ENCODE results near the gene CELF2. TPM values are rescaled to one million over a fixed set of nuclear protein-coding genes. Genes with fewer than 3 reads are reported as not detected.
A peak's percentile ranks its signal among the peaks of the same experiment; 100 is the strongest.

CELF2 gene
- total RNA-seq, 4 donors from 2014 or later, result 27.0 to 44.1 (median 31.3) TPM

- H3K27me3 ChIP-seq, result no peaks in the 10 kb centered on the region
- peaks cover 0 to 52% (median 33%) of the 10 kb centered on the region in 4 donors for H3K4me1 ChIP-seq
- 43 to 53% methylated on average over 3 of the region's 3 CpGs for WGBS, 2 donors (ENCODE audit: low coverage in 1 of 2)
- no peaks in the 10 kb centered on the region for H3K36me3 ChIP-seq
- in situ Hi-C loops (cut with MboI; ENCODE audit: low pct_ligation_motif_present in 1 of 4, low pct_unique_long_range_greater_than_20kb in 1 of 4, low sequenced_read_pairs in 3 of 4), result no loop called here
- no peaks in the 10 kb centered on the region for H3K9me3 ChIP-seq
- H3K27ac ChIP-seq, result peak overlapping the region; percentile 1 to 56 (median 35)
- intact Hi-C loops (cut with DNase I; ENCODE audit: low total_unique reads), result no loop called here
- no peak overlapping the region for H3K4me3 ChIP-seq
- no peak for DNase-seq
- TF ChIP-seq POLR2AphosphoS5 (IDR thresholded peaks at IDR 0.05), result no peak
- TF ChIP-seq POLR2A (IDR thresholded peaks at IDR 0.05), result no peak
- TF ChIP-seq, protein P1, sequence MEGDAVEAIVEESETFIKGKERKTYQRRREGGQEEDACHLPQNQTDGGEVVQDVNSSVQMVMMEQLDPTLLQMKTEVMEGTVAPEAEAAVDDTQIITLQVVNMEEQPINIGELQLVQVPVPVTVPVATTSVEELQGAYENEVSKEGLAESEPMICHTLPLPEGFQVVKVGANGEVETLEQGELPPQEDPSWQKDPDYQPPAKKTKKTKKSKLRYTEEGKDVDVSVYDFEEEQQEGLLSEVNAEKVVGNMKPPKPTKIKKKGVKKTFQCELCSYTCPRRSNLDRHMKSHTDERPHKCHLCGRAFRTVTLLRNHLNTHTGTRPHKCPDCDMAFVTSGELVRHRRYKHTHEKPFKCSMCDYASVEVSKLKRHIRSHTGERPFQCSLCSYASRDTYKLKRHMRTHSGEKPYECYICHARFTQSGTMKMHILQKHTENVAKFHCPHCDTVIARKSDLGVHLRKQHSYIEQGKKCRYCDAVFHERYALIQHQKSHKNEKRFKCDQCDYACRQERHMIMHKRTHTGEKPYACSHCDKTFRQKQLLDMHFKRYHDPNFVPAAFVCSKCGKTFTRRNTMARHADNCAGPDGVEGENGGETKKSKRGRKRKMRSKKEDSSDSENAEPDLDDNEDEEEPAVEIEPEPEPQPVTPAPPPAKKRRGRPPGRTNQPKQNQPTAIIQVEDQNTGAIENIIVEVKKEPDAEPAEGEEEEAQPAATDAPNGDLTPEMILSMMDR (IDR thresholded peaks at IDR 0.05), result no peak
- no peak for TF ChIP-seq EP300 (IDR thresholded peaks at IDR 0.05; ENCODE audit: low read depth)
Observed at GRCh38 chr10:11150231-11150731, 132.6 kb downstream of the CELF2 start.

DNA sequence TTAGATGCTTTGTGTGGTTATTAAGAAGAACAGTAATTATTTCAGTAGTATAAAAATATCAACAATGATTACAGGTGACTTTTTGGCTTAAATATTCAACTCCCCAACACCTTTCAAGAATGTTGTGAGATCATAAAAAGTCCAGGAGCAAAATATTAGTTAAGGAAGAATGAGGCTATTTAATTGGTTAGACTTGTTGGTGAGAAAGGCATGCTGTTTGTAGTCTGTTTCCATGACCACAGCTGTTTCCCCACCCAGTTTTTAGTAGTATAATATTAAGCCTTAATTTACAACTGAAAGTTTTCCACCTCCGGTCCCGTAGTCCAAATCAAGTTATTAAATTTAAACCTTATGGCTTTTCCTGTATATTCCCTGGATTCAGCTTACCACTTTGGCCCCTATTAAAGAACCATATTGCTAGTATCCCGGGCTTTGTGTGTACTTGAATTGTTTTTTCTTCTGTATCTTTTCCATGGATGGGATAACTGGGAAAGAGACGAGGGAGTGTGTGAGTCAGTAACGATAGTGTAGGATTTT, 133.3 kb downstream of the CELF2 start:
- WGBS, 2 donors (ENCODE audit: low coverage in 1 of 2), result 52 to 74% methylated on average over 5 of the region's 5 CpGs
- no peaks in the 10 kb centered on the region for H3K9me3 ChIP-seq
- in situ Hi-C loops (cut with MboI; ENCODE audit: low pct_ligation_motif_present in 1 of 4, low pct_unique_long_range_greater_than_20kb in 1 of 4, low sequenced_read_pairs in 3 of 4), result no loop called here
- DNase-seq, result no peak
- peaks cover 0 to 46% (median 26%) of the 10 kb centered on the region in 4 donors for H3K4me1 ChIP-seq
- H3K36me3 ChIP-seq, result no peaks in the 10 kb centered on the region
- no peaks in the 10 kb centered on the region for H3K27me3 ChIP-seq
- intact Hi-C loops (cut with DNase I; ENCODE audit: low total_unique reads), result no loop called here
- H3K4me3 ChIP-seq, result no peak overlapping the region
- no peak for TF ChIP-seq EP300 (IDR thresholded peaks at IDR 0.05; ENCODE audit: low read depth)
- no peak for TF ChIP-seq POLR2A (IDR thresholded peaks at IDR 0.05)
- TF ChIP-seq, protein P1 (IDR thresholded peaks at IDR 0.05), result no peak
- no peak for TF ChIP-seq POLR2AphosphoS5 (IDR thresholded peaks at IDR 0.05)
- peak overlapping the region; percentile 1 to 56 (median 35) for H3K27ac ChIP-seq

- intact Hi-C loops (cut with DNase I; ENCODE audit: low total_unique reads), result no loop called here
- no peak for TF ChIP-seq EP300 (IDR thresholded peaks at IDR 0.05; ENCODE audit: low read depth)
- no peak for TF ChIP-seq POLR2AphosphoS5 (IDR thresholded peaks at IDR 0.05)
- TF ChIP-seq, protein P1 (IDR thresholded peaks at IDR 0.05), result no peak
- TF ChIP-seq POLR2A (IDR thresholded peaks at IDR 0.05), result no peak
- DNase-seq, result no peak
- Histone ChIP-seq H3K4me3 (no peak overlapping the region), H3K27me3 (no peaks in the 10 kb centered on the region), H3K4me1 (peaks cover 0 to 29% (median 19%) of the 10 kb centered on the region in 4 donors), H3K36me3 (no peaks in the 10 kb centered on the region), H3K27ac (no peak overlapping the region), H3K9me3 (no peaks in the 10 kb centered on the region)
- in situ Hi-C loops (cut with MboI; ENCODE audit: low pct_ligation_motif_present in 1 of 4, low pct_unique_long_range_greater_than_20kb in 1 of 4, low sequenced_read_pairs in 3 of 4), result no loop called here
- WGBS, 2 donors (ENCODE audit: low coverage in 1 of 2), result 67 to 86% methylated on average over 1 to 5 of the region's 5 CpGs
Observed at GRCh38 chr10:11152801-11153200, 135.1 kb downstream of the CELF2 start.

DNA sequence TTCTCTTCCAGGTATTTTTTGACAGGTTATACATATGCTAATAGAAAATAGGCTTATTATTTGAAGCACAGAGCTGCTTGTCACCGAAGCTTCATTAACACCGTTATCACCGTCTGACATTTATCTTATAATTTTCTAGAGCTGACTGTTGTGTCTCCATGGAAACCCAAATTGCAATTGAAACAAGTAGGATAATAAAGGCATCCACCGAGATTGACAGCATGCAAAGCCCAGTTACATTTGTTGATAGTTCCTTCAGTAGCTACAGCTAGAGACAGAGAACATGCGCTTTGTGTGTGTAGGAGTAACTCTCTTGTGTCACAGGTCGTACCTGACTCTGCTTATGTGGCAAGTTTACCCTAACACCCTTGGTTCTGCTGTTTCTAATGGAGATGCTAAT, 135.6 kb downstream of the CELF2 start:
- in situ Hi-C loops (cut with MboI; ENCODE audit: low pct_ligation_motif_present in 1 of 4, low pct_unique_long_range_greater_than_20kb in 1 of 4, low sequenced_read_pairs in 3 of 4), result no loop called here
- no peak overlapping the region for H3K4me3 ChIP-seq
- H3K27me3 ChIP-seq, result no peaks in the 10 kb centered on the region
- TF ChIP-seq EP300 (IDR thresholded peaks at IDR 0.05; ENCODE audit: low read depth) (no peak), POLR2AphosphoS5 (IDR thresholded peaks at IDR 0.05) (no peak), POLR2A (IDR thresholded peaks at IDR 0.05) (no peak)
- TF ChIP-seq, protein P1 (IDR thresholded peaks at IDR 0.05), result no peak
- no peak for DNase-seq
- H3K4me1 ChIP-seq, result peaks cover 0 to 29% (median 17%) of the 10 kb centered on the region in 4 donors
- intact Hi-C loops (cut with DNase I; ENCODE audit: low total_unique reads), result no loop called here
- WGBS, 2 donors (ENCODE audit: low coverage in 1 of 2), result 80 to 94% methylated on average over 6 of the region's 6 CpGs
- no peaks in the 10 kb centered on the region for H3K9me3 ChIP-seq
- H3K27ac ChIP-seq, result no peak overlapping the region
- H3K36me3 ChIP-seq, result no peaks in the 10 kb centered on the region
